ENCODE results near the gene JTB.
"Not testable (repeated sequence)": the region's sequence is repeated elsewhere in the genome, so short reads cannot be mapped to it uniquely, and the experiment has no call there.

JTB gene

DNA sequence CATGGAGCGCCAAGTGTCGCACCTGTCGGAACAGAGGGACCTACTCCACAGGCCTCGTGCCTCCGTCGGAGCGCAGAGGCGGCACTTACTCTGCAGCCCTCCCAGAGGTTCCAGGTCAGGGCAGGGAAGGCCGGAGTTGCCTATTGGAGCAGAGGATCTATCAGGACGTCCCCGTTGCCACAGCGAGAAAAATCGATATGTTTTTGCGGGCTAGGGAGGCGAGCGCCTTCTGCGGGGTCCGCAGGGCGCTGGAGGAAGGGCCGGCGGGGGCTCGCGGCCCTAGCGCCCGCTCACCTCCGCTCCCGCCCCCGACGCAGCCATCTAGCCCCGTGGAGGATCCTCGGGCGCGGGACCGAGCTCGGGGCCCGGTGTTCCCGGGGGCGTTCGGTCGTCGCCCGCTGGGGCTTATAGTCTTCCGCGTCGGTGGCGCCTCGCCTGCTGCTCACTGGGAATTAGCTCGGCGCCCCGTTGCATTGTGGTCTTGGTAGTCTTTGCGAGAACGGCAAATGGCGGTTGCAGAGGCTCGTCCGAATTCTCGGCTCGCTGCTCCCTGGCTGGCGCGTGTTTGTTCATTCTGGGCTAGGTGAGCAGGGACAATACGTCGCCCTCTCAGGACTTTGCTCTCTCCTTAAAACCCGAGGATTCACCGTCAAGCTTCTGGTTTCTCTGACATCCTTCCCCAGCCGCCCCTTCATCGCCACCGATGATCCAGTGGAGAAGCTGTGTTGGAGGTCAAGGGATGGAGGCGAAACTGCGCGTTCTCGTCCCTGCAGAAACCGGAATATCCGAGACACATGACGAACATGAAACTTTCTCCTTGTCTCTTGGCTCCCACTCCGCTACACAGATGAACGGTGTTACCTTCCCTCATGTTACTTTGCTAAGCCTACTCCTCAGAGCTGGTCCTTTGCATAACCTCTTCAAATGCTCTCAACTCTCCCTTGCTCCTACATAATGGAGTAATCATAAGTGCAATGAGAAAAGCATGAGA is at the start of gene JTB:
Gene JTB (minus strand): TSS at position 425 of the 991 bp plus-strand sequence. CDS start 422 bp downstream, at position 3.
- peak; percentile 85 for DNase-seq
- in situ Hi-C loops (cut with MboI; ENCODE audit: low pct_unique_long_range_greater_than_20kb, low sequenced_read_pairs) = no loop called here

DNA sequence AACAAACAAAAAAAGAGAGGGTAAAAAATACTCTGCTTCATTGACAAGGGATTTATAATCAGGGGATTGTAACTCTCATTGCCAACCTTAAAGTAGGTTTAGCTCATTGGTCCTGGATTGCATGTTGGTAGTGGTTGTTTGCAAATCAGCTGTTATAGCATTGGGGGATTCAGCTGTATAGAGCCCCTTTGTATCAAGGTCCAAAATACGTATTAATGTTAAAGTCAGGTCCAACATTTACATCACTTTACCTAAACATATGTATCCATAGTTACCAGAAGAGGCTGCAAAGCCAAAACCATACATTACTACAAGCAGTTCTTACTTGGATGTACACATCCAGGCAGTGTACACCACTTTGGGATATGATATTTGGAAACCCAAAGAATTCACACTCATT is 42.5 kb upstream of the JTB start:
- DNase-seq = no peak
- in situ Hi-C loops (cut with MboI; ENCODE audit: low pct_unique_long_range_greater_than_20kb, low sequenced_read_pairs) = no loop called here

DNA sequence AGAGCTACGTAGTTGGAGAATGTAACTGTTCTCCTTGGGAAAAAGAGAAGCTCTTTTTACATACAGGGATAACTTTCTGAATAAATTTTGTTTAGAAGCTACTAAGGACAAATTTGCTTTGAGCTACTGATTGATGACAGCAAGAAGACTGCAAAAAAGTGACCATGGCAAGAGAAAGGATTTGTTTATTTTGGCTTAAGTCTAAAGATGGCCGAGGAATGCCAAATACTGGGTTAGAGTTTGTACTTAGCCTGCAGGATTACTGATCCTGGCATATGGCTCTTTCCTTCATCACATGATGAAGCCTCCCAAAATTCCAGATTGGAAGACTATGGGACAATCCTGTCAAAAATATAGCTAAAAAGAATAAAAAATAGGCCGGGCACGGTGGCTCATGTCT is 41.8 kb upstream of the JTB start:
- in situ Hi-C loops (cut with MboI; ENCODE audit: low pct_unique_long_range_greater_than_20kb, low sequenced_read_pairs) = no loop called here

DNA sequence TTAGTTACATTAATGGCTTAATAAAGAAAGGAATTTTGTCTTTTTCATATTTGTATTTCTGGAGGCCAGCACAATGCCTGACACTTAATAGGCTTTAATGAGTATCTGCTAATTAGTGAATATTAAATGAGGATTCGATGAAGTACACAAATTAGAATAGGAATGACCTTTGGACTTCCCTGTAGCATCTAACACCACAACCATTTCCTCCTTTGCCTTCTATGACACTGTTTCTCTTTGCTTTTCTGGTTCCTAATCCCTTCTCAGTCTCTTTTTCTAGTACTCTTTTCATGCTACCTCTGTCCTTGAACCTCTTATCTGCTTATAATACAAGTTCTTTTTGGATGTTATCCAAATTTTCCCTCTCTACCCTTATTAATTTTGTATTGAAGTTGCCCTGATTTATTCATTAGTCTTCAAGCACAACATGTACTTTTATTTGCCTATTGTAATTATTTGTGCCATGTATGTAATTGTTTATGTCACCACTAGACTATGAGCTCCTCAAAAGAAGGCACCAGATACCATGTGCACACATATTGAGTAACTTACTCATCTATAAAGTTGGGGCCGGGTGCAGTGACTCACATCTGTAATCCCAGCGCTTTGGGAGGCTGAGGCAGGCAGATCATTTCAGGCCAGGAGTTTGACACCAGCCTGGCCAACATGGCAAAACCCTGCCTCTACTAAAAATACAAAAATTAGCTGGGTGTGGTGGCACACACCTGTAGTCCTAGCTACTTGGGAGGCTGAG is 36.9 kb upstream of the JTB start:
- in situ Hi-C loops (cut with MboI; ENCODE audit: low pct_unique_long_range_greater_than_20kb, low sequenced_read_pairs) = no loop called here
- no peak for DNase-seq

More for the DNA sequence above, 41.8 kb upstream of the JTB start:
- DNase-seq = no peak

DNA sequence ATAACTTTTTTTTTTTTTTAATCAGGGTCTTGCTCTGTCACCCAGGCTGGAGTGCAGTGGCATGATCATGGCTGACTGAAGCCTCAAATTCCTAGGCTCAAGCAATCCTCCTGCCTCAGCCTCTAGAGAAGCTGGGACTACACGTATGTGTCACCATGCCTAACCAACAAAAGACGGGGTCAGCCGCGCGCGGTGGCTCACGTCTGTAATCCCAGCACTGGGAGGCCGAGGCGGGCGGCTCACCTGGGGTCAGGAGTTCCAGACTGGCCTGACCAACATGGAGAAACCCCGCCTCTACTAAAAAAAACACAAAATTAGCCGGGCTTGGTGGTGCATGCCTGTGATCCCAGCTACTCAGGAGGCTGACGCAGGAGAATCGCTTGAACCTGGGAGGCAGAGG is 35.1 kb upstream of the JTB start:
- in situ Hi-C loops (cut with MboI; ENCODE audit: low pct_unique_long_range_greater_than_20kb, low sequenced_read_pairs); DNase-seq: not testable (repeated sequence)

DNA sequence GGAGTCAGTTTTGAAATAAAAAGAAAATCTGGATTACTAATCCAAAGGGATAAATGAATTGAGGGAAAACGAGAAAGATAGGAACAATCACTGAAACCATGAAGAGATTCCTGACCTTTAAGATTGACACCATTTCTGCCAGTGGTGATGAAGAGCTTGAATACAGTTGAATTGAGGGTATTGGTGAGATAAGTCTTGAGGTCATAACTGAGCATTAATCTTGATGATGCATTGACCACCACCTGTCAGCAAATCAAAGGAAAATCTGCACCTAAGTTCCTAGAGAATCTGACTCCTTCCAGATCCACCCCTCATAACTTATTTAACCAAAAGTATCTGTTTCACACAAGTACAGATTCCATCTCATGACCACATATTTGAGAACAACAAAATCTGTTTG is 34.7 kb upstream of the JTB start:
- no peak for DNase-seq
- in situ Hi-C loops (cut with MboI; ENCODE audit: low pct_unique_long_range_greater_than_20kb, low sequenced_read_pairs) = no loop called here

DNA sequence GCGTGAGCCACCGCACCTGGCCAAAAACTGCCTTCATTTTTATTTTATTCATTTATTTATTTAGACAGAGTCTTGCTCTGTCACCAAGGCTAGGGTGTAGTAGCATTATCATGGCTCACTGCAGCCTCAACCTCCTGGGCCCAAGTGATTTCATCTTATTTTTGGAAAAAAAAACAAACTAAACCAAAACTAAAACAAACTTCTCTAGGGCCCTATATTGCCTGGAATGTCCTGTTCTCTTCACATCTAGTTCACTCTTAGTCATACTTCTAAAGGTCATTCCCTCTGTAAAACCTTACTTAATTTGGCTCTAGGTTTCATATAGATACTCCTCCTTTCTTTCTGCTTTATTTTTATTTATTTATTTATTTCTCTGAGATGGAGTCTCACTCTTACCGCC is 28.7 kb upstream of the JTB start:
- DNase-seq = no peak
- in situ Hi-C loops (cut with MboI; ENCODE audit: low pct_unique_long_range_greater_than_20kb, low sequenced_read_pairs) = no loop called here

DNA sequence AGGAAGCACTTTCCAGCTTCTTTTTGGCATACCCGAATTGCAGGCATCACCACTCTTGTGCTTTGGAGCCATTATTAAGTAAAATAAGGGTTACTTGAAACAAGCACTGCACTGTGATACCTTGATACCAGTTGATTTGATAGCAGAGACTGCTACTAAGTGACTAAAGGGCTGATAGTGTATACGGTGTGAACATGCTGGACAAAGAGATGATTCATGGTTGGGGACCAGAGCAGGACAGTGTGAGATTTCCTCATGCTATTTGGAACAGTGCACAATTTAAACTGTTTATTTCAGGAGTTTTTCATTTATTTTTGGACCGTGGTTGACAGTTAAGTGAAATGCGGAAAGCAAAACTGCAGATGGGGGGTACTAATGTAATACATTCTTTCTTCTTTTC is 22.9 kb upstream of the JTB start:
- in situ Hi-C loops (cut with MboI; ENCODE audit: low pct_unique_long_range_greater_than_20kb, low sequenced_read_pairs) = no loop called here
- DNase-seq = no peak

DNA sequence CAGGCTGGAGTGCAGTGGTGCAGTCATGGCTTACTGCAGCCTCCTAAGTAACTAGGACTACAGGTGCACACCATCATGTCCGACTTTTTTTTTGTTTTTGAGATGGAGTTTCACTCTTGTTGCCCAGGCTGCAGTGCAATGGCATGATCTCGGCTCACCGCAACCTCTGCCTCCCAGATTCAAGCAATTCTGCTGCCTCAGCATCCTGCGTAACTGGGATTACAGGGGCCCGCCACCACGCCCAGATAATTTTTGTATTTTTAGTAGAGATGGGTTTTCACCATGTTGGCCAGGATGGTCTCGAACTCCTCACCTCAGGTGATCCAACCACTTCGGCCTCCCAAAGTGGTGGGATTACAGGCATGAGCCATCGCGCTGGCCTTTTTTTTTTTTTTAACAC is 19.4 kb upstream of the JTB start:
- DNase-seq; in situ Hi-C loops (cut with MboI; ENCODE audit: low pct_unique_long_range_greater_than_20kb, low sequenced_read_pairs): not testable (repeated sequence)

DNA sequence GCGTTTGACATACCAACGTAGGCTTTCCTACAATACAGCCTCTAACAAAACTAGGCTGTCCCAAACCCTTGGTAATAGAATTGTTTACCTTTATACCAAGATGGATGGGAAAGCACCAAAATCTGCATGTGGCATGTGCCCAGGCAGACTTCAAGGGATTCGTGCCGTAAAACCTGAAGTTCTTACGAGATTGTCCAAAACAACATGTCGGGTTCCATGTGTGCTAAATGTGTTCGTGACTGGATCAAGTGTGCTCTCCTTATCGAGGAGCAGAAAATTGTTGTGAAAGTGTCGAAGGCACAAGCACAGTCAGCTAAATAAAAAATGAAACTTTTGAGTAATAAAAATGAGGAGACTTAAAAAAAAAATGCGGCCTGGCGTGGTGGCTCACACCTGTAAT is 18.2 kb upstream of the JTB start:
- DNase-seq = no peak
- in situ Hi-C loops (cut with MboI; ENCODE audit: low pct_unique_long_range_greater_than_20kb, low sequenced_read_pairs) = no loop called here

DNA sequence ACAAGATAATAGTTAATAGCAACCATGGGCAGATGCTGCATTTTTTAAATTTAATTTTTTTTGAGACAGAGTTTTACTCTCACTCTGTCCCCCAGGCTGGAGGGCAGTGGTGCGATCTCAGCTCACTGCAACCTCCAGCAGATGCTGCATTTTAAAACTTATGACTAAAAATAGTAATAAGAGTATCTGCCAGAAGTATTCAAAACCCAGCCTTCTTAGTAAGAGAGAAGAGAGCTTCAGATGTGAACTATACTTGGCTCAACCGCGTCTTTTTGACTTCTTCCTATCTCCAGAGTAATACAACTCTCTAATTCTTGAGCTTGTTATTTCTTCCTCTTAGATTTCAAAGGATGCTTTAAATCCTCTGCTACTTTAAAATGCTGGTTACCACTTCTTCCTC is 17.7 kb upstream of the JTB start:
- in situ Hi-C loops (cut with MboI; ENCODE audit: low pct_unique_long_range_greater_than_20kb, low sequenced_read_pairs) = no loop called here
- DNase-seq = no peak

DNA sequence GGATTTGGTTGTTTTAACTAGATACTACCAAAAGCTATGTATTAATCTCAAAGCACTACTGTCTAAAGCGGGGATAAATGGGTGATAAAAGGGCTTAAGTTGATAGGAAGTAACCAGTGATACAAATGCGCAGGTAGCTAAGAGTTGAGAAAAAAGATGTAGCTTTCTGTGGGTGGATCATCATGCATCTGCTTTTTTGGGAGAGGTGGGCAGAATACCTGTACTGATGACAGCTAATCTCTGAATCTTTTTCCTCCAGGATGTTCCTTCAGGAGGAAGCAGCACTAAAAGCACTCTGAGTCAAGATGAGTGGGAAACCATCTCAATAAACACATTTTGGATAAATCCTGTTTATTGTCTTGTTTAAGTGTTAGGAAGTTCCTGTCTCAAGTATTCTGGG is 14.3 kb upstream of the JTB start:
- in situ Hi-C loops (cut with MboI; ENCODE audit: low pct_unique_long_range_greater_than_20kb, low sequenced_read_pairs) = no loop called here
- no peak for DNase-seq

DNA sequence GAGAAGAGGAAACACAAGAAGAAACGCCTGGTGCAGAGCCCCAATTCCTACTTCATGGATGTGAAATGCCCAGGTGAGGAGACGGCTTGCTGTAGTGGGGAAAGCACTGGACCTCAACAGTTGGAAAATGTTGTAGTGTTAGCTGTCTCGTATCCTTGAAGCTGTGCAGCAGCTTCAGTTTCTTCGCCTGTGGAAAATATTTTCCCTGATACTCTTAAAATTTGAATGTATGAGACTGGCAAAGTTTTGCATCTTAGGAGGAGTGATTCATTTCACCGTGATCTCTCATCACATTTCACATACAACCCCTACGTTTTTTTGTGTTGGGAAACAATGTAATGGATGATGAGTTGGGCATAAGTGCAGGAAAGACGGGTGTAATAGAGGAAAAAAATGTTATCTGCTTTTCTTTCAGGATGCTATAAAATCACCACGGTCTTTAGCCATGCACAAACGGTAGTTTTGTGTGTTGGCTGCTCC is 13.7 kb upstream of the JTB start:
- no peak for DNase-seq
- in situ Hi-C loops (cut with MboI; ENCODE audit: low pct_unique_long_range_greater_than_20kb, low sequenced_read_pairs) = no loop called here

DNA sequence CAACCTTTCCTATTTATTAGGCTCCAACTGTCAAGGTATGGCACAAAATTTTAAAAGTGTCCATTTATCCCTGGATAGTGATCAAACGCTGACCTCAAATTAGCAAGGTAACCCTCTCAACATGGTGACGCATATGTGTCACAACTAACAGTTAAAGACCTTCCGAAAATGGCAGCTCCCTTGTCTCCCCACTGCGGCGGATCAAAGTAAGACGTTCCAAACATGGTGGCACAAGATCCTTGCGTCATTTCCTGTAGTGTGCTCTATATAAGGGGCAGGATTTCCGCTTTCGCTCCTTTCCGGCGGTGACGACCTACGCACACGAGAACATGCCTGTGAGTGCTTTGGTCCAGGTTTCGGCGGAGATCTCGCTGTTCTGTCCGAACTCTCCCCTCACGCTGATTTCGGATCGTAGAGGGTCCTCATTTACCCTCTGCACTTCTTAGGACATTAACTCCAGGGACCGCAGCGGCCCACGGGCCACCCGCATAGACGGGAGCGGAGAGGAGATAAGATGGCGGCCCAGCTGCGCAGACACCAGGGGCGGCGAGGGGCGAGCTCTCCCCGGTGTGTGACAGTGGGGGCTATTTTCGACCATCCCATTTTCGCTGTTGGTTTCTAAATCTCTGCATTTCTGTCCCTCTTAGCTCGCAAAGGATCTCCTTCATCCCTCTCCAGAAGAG is 13.1 kb upstream of the JTB start, which contains the start of gene RPS27:
Gene RPS27 (plus strand): TSS at position 295 of the 683 bp plus-strand sequence. CDS start 35 bp downstream, at position 330.
- peak; percentile 94 for DNase-seq

DNA sequence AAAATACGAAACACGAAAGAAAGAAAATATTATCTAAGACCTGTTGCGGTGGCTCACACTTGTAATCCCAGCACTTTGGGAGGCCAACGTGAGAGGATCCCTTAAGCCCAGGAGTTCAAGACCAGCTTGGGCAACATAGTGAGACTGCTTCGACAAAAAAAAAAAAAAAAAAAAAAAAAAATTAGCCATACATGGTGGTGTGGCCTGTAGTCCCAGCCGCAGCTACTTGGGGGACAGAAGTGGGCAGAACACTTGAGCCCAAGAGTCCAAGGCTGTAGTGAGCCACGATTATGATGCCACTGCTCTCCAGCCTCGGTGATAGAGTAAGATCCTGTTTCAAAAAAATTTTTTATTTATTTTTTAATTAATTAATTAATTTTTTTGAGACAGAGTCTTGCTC is 10.1 kb upstream of the JTB start:
- in situ Hi-C loops (cut with MboI; ENCODE audit: low pct_unique_long_range_greater_than_20kb, low sequenced_read_pairs) = no loop called here

More for the DNA sequence above, 13.1 kb upstream of the JTB start, which contains the start of gene RPS27:
- in situ Hi-C loops (cut with MboI; ENCODE audit: low pct_unique_long_range_greater_than_20kb, low sequenced_read_pairs) = no loop called here

DNA sequence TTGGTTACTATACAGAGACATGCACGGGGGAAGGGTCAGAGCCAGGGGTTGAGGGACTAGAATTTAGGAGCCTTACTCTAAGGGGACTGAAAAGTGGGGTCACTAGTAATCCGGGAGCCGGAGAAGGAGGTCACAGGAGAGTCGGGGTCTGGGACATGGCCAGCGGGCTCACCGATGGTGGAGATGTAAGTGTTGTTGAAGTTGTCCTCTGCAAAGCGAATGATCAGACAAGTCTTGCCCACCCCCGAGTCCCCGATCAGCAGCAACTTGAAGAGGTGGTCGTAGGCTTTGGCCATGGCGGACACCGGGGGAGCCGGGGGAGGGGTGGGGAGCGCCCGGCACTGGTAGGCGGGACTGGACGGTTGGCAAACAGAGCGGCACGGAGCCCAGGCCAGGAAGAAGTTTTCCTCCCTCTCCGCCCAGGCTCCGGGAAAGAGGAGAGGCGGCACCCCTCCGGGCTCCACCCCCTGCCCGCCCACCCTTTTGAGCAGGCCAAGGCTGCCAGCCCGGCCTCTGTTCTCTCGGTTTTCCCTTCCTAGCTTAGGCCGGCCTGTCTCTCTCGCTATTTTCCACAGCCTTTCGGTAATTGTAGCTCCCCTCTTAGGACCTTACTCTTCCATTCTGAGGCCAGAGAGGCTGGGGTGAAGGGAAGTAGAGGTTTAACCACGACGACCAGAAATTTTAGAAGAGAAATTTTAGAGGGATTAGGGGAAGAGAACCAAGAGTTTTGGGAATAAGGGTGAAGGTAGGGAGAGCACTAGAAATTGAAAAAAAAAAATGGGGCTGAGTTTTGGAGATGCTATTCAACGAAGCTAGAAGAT is 8.7 kb upstream of the JTB start, which contains the start of gene RAB13:
Gene RAB13 (minus strand): TSS at position 399 of the 821 bp plus-strand sequence. CDS start 103 bp downstream, at position 296.
- DNase-seq = peak; percentile 63
- in situ Hi-C loops (cut with MboI; ENCODE audit: low pct_unique_long_range_greater_than_20kb, low sequenced_read_pairs) = no loop called here

More for the DNA sequence above, 10.1 kb upstream of the JTB start:
- DNase-seq = no peak

DNA sequence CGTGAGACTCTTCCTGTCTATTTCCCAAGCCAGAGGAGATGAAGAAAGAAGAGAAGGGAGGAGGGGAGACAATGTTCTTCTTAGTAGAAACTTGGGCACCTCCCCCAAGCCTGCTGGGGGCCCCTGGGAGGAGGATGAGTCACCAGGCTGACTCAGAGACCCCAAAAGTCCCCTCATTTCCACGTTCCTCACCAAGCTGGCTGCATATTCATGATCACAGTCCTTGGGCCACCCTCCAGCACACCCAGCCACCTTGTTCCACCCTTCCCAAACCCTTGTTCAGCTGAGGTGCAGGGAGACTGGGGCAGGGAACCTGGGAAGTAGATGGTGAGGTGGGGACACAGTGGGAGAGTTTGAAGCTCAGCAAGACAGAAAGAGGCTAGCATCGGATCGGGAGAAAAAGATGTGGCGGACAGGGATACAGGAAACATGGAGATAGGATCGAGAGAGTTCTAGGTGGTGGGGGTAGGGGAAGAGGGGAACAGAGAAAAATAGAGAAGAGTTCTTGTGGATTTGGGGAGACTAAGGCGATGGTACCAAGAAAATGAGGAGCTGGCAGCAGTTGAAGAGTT is 8.0 kb upstream of the JTB start:
- DNase-seq = no peak
- in situ Hi-C loops (cut with MboI; ENCODE audit: low pct_unique_long_range_greater_than_20kb, low sequenced_read_pairs) = no loop called here

Data from KBM-7 (cell line).